GM04504 (cell line): ENCODE measurements around the gene PLXNA2.

ENCODE experiments used
- DNase-seq: peaks from one replicate; pipeline ENCODE4 v3.0.0-alpha.2; 2012; ENCODE audit warnings: low read depth

Gene PLXNA2

DNA sequence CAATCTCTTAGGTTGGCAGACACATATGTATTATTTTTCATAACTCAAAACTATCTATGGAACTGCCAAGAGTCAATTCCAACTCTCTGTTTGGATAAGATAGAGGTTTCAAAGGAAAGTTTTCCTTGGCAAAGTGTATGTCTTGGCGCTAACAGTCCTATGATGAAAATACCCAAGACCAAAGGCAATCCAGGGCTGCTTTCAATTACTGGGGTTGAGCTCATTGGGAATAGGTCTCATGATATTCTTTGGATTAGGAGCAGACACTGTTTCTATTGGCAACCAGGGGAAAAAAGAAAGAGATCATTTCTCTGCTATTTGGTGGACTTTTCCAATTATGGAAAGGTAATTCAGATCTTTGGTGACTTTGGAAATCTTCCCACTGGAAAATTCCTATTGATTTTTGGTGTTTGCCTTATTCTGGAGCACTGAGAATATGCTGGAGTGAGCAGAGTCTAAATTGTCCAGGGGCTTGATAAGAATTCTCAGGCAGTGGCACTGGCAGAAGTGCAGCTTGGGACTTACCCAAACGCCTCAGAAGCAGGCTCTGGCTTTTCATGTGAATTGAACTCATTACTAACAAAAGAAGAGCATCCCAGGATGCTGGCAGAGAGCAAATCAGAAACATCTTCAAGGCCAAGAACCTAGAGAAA, 20.4 kb upstream of the PLXNA2 start:
- DNase-seq: no peak

DNA sequence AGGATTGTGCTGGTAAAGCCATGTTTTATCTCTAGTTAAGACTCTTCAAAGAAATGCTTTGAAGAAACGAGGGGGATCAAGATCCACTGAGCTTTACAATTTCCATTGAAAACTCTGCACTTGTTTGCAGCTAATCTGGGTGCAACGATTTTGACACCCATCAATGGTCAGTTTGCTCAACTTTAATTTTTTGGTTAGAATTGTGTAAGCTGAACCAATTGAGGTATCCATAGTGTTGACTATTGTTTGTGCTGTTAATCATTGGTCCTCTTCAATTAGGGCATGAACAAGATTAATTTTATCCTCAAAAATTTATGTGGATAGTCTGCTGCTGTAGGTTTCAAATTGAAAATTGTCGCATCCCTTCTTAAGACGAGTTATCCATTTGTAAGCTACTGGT, 17.7 kb upstream of the PLXNA2 start:
- no peak for DNase-seq

DNA sequence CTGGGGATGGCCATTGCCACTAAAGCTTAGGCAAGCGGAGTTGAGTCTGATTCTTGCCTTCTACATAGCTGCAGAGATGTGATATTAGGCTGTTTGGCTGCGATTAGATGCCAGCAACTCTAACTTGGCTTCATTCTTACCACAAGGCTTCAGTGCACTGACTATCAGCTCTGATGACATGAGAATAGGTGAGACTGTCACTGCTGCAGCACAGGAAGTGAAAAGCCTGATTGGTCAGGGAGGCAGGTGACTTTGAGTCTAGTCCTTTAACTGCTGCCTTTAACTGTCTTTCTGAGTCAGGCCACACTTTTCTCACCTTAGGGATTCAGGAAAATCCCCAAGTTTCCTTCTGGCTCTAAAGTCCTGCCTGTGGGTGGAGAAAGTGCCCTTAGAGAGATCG, 14.1 kb upstream of the PLXNA2 start:
- no peak for DNase-seq

DNA sequence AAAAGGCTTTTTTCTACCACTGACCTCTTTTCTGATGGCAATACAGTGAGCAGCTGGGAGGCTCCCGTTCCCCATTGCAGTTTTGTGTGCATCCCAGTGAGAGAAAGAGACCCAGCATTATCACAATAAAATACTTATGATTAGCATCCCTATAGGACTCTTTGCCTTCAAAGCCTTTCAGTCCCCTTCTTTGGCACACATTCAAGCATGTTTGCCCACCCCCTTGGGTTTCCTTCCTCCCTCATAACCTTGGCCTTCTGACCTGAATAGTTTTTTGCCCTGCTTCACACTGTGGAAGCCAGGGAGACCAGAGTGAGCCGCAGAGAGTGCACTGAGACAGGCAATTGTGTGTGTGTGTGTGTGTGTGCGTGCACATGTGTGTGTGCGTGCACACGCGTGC, 13.2 kb upstream of the PLXNA2 start:
- DNase-seq: no peak

DNA sequence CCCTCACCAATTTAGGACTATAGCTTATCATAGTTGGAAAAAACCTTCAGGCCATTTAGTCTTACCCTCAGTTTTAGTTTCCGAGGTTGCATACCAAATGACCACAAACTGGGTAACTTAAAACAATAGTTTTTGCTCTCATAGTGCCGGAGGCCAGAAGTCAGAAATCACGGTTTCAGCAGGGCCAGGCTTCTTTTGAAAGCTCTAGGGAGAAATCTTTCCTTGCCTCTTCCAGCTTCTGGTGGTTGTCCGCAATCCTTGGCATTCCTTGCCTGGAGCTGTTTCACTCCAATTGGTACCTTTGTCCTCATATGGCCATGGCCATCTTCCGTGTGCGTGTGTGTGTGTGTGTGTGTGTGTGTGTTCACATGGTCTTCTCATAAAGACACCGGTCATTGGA, 12.4 kb upstream of the PLXNA2 start:
- no peak for DNase-seq

DNA sequence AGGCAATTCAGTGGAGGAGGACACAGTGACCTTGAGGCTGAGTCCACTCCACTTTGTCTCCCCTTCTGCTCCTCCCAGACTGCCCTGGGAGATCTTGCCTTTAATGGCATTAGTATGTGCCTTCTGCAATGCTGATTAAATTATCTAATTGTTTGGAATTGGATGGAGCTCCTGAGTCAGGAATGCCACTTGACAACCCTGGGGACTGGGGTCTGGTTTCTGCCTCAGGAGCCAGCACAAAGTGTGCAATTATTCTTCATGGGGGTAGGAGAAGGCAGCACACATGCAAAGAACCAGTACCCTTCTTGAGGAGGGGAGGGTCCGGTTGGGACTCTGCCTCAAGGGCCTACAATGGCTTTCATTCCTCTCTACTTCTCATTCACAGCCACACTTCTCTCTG, 11.9 kb upstream of the PLXNA2 start:
- DNase-seq: no peak

DNA sequence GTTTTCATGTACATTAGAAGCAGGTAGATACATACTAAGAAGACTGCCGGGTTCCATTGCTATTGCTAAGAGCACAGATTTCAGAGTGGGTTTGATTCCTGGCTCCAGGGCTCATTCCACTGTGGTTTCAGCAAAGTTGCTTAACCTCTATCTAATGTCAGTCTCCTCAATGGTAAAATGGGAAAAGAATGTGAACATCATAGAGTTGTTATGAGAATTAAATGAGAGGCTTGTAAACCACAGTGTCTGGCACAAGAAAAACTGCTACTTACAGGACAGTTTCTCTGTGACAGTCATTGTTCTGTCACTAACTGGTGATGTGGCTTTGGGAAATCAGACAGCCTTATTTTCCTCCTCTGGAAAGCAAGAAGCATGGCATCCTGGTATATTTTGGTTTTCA, 10.7 kb upstream of the PLXNA2 start:
- no peak for DNase-seq

DNA sequence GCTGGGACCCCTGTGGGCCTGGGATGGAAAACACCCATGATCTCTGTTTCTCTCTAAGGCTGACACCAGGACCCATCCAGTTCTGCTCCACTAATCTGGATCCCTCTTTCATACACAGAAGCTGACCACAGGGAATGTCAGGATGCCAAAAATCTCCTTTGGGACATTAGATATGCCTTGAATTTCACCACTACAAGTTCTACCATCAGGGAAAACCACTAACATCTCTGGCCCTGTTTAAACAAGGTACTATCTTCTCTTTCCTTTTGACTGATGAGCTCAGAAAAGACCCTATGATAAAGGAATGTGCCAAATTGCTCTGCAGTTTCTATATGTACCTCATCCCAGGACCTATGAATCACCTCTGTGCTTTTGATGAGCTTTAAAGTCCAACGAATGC, 10.2 kb upstream of the PLXNA2 start:
- DNase-seq: no peak

DNA sequence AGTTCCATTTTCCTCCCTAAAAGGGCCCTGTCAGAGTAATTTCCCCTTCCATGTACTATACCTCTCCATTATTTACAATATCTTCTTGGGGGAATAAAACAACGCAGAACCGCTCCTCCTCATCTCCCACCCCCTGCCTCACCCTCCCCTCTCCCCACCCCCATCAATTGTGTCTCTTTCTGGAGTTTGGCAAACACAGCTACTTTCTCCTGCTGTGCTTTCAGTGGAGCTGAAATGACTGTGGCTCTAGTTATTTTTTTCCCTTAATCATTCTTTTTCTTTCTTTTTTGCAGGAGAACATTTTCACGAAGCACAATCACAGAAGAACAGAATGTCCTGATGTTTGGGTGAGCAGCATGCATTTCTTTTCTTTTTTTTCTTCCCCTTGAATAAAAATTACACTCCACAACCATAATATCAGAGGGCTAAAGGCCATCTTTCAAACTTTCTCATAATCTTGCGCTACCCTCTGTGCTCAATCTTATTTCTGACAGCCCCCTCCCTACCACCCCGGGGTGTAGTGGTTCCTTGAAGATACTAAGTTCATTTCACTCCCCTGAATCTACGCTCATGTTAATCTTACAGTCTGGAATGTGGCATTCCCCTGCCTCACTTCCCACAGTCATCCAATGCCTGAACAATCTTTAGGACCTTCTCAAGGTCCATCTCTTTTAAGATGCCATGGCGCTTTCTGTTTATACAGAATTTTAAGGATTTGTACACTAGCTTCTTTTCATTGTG, 8.8 kb upstream of the PLXNA2 start:
- DNase-seq: no peak

DNA sequence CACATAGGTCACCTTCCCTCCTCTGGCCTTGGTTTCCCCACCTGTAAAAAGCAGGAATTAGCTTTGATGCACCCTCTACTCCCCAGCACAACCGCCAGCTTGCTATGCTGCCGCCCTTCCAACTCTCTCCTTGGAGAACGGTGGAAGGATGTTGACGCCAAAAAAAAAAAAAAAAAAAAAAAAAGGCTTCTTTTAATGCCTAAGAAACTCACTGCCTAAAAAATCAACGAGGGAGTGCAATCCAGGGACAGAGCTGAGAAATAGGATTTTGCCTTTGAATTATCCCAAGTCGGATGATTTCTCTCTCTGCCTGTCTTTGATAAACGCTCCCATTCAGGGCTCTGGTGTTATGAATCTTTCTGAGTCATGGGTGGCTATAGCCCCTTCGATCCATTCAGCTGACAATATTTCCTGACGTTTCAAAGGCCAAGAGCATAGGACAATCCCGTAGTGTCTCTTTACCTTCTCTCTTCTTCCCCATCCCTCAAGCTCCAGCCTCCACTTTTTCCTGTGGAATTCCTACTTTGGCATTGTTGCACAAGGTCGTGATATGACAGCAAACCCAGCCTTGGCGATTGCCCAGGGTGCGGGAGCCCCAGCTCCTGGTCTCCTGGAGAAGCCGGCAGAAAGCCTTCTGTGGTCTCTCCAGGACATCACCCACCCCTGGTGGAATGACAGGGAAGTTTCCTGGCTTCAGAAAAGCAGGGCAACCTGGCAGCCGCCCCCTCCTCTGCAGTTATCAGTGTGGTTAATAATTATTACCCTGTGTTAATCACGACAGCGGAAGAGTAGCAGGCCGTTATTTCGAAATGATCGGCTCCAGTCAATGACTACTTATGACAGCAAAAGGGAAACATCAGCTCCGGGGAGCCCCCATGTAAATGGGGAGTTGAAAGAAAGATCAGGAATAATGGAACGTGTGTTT, 8.0 kb upstream of the PLXNA2 start:
- no peak for DNase-seq

DNA sequence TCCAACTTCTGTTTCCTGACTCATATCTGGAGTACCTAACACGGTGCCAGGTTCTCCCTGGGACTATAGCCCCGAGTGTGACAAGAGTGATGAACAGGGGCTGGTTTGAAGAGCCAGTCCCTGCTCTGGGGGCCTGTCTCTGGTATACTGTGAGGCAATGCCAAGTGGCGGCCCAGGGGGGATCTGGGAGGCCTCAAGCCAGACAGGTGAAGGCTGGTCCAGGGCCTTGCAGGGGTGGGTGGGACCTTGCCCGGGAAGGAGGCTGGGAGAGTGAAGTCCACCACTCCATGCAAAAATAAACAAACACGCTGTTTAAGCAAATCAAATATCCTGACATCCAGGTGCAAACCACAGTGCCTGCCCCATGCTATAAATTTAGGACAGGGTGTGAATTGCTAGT, 6.8 kb upstream of the PLXNA2 start:
- no peak for DNase-seq

DNA sequence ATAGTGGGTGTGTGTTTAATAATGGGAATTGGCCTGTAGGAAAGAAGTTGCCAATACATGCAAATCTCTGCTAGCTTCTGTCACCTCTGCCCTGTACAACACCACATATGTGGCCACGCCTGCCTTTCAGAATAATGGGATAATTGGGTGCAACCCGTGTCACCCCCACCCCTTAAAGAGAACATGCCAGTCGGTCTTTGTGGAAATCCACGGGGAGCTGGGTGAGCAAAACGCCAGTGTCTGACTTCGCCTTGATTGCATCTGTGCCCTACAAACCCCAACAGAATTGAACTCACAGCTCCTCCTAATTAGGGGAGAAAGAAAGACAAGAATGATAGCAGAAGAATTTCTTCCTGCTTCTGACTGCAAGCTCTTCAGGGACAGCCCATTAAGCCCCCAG, 6.4 kb upstream of the PLXNA2 start:
- DNase-seq: no peak

DNA sequence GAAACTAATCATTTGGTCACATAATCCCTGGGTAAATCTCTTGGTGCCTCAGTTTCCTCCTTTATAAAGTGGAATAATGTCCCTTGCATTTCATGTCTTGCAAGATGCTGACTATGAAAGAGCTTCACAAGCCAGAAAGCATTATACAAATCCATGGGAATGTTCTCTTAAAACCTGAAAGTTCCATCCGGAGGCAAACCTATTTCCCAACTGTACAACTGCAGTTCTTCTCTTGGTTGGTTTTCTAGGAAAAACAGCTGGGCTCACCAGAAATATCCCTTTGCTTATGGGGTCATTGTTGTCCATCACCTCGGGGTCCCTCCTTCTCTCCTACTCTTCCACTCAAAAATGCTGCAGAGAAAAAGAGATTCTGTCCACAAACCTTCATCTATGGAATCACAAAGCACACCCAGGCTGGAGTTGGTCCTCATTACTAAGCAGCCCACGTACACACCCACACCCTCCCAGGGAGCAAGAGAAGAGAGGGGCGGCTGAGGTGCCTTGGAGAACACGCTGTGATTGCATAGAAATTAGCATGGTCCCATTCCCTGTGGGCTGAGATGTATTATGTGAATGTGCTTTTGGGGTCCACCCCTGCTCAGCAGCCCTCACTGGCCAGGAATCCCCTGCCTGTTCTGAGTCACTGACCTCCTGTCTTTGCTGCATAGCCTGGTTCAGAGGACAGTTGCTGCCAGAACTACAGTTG, 5.0 kb upstream of the PLXNA2 start:
- no peak for DNase-seq

DNA sequence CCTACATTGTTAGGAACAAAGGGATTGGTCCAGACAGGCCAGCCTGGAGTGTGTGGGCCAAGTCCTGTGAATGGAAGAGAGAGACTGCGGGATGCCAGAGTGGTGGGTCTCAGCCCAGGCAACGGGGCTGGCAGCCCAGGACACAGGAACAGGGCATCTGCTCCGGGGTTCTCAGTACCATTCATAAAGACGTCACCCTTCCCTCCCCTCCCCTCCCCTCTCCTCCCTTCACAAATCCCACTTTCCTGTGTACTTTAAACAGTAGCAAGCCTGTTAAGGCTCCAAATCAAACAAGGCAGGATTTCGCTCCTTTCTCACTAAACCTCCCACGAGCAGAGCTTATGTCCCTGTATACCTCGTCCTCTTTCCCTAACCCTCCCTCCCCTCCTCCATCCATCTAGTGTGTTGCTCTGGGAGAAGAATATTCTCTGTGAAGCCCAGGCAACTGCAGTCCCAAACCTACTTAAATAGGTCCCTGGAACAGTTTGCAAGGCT, 4.2 kb upstream of the PLXNA2 start:
- DNase-seq: no peak

DNA sequence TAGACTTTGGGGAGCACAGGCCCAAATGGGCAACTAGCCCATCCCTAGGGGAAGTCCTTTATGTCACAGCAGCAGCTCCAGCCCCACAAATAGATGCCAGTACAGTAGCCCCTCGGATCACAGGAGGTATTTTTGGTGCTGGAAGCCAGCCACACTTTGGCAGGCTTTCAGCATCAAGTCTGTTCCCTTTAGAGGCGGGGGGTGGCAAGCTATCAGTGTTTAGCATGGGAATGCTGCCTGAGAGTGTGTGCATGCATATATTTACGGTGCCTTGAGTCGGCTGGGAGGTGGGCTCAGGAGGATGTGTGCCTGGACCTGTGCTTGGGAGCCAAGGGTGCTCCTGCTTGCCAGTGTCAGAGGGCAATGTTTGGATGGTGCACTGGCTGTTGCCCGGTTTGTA, 3.5 kb upstream of the PLXNA2 start:
- no peak for DNase-seq

DNA sequence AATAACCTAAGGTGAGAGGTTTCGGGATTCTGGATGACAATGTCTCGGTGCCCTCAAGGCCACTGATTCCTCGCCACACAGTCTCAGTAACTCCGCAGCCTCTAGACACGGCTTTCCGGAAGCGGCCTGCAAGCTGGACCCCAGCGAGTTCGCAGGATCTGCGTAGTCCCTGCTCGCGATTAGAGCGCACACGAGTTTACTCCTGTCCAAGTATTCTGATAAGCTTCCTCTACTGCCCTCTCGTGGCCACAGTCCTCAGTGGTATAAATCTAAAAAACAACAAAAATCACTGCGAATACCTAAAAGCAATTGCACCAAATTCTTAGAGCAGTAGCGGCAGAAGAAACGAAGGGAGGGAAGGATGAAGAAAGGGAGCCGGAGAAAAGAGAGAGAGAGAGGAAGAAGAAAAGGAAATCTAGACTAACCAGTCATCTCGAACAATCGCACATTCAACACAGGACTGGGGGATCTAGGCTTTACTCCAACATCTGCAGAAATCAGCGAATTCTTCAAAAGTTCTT, 1.1 kb upstream of the PLXNA2 start:
- DNase-seq: peak; percentile 78

DNA sequence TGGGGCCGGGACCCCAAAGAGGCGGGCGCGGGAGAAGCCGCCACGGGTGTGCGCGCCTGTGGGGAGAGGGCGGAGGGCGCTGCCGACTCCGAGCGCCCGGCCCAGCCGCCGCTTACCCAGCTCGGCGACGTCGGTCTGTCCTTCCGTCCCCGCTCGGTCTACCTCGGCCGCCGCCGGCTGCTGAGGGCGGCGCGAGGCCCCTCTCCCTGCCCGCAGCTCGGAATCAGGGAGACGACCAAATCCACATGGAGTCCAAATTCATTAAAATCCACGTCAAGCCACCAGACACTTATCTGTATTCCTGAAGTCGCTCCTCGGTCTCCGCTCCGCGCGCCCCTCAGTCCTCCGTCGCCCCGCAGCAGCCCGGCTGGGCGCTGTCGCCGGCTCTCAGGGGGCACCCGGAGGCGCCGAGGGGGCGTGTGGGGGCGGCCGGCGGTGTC, 637 bp downstream of the PLXNA2 start:
- DNase-seq: no peak

DNA sequence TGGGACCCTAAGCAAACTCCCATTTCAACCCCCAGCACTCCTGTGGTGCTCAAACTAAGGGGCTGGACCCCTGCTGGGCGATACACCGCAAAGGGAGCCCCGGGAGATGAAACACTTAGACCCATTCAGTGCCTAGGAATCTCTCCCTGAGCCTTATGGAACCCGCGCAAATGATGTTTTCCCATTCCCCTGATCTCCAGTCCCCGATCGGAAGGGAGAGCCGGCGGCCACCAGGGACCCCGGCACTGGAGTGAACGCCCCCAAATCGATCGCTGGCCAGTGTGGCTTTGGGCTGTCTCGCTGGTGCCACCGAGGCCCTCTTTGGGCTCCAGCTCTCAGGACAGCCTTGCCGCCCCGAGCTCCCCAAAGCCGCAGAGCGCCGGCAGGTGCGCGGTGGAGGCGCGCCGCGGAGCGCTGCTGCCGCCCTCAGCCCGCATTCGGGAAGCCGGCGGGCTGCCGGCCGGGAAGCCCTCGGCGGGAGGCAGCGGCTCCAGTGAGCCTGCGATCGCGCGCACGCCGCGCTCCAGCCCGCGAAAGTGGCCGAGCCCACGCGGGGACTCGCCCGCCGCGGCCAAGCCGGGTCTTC, 1.1 kb downstream of the PLXNA2 start:
- DNase-seq: no peak

DNA sequence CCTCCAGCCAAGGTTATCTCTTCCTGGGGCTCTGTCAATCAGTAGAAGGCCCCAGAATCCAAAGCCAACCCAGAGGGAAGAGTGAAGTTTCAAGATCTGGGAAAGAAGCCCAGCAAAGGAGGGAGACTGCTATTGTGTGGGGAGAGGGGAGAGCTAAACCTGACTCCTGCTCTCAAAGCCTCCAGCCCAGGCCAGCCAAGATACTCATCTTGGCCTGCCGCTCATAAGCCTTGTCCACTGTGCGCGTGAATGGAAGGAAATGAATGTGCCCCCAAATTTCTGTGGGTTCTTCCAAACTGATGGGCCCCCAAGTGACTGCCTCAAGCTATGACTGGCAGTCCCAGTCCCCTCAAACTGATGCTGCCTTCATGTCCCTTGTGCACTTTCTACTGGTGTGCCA, 2.0 kb downstream of the PLXNA2 start:
- DNase-seq: no peak

DNA sequence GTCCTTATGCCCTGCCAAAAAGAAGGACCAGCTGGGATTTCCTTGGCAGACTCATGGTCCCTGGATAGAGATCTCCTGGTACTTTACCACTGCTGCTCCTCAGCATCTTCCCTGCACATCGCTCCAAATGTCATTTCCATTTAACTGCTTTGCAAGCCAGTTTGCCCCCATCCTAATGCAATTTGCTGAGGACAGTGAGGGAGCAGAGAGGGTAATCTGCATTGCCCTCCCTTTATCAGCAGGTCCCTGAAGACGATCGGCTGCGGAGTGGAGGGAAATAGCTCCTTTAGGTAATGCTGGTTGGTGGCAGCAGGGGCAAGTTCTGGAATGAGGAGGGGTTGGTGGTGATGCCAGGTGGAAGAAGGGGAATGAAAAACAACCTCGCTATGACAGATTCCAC, 2.7 kb downstream of the PLXNA2 start:
- DNase-seq: no peak

DNA sequence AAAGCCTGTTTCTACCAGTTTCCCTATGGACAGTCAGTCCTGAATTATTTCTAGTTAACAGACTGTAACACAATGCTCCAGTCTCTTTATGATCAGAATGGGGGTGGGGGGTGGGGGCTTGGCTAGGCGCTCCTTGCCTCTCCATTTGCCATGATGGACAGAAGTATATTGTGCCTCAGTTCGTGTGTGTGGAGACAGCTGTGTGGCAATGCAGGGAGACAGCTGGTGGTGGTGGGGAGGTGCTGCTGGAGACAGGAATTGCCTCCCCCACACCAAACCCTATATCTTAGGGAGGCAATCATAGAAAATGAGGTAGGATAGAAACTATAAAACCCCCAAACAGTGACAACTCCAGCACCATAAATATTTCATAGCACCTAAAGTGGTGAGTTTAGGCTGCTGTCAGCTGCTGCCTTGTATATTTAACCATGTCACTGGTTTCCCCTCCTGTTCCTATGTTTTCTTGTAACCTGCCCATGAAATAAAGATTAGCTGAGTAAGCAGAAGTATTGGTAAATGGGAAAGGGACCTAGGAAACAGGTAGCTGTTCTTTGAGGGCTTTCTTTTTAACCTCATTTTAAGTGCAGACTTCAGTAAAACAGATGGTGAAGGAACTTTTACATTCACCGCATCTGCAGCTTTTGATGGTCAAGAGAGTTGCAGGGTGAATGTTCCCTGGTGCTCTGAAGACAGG, 3.4 kb downstream of the PLXNA2 start:
- no peak for DNase-seq
